Measurements from ENCODE around the gene NPTX1. TPM values are rescaled to one million over a fixed set of nuclear protein-coding genes. Genes with fewer than 3 reads are reported as not detected.
A peak's percentile ranks its signal among the peaks of the same experiment; 100 is the strongest.

NPTX1 gene
- total and polyA plus RNA-seq, 2 of the 13 experiments (the other 11 are each of a cell fraction or from before 2014, with no cell fraction given) = 0.01 TPM; not detected in 1

DNA sequence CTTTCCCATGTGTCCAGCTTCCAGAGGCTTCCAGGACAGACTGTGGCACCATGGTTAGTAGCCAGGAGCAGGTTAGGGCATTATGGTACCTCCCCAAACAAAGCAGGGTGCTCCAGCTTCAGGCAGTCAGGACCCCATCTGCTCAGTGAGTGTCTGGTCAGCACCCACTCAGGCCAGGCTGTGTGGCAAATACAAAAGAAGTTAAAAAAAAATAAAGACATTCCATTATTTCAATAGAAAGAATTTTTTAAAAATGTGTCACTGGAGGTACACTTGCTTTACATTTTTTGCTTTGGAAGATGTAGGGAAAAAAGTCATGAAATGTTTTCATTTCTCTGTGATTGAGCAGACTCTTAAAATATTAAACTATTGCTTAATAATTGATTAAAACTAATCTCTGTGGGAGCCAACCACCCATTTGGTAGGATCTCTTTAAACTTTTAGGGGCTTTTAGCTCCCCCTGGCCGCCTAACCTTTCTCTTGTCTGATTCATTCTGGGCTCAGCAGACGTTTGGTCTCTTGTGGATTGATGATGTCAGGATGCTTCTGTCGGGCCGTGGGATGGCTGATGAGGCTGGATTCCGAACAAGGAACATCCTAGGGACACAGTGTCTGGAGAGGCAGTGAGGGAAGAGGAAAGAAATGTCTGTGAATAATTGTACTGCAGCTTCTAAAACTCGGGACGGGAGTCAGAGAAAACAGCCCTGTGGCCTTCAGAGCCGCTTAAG lies 28.4 kb upstream of the NPTX1 start:
- no peaks in the 10 kb centered on the region for H3K9me3 ChIP-seq (ENCODE audit: low read length)
- H2AFZ ChIP-seq (ENCODE audit: low read length) = no peak overlapping the region
- WGBS (ENCODE audit: low lambda C conversion rate) = 7% methylated on average over 8 of the region's 8 CpGs
- H4K20me1 ChIP-seq (ENCODE audit: insufficient read depth, low read length) = no peaks in the 10 kb centered on the region
- in situ Hi-C loops (cut with HindIII; ENCODE audit: extremely low pct_ligation_motif_present, low pct_unique_long_range_greater_than_20kb) (loop anchor here (5.0 kb wide), 1 partner anchor 78 kb away; no protein-coding TSS in a partner anchor), intact Hi-C loops (cut with micrococcal nuclease; ENCODE audit: unreplicated experiment) (no loop called here)
- H3K4me3 ChIP-seq (replicated peaks in 1 of 3; ENCODE audit: insufficient read depth in 1 of 3, low read depth in 2 of 3, low read length in 3 of 3) = no peak overlapping the region
- peaks cover 10 to 66% of the 10 kb centered on the region in 2 experiments; a peak in 4 of 5 replicates for H3K27me3 ChIP-seq (ENCODE audit: control insufficient read depth in 1 of 2, insufficient read depth in 2 of 2, low read length in 2 of 2)
- no peak overlapping the region for H3K27ac ChIP-seq (ENCODE audit: extremely low read length, insufficient read depth, low read length)
- DNase-seq (ENCODE audit: low spot score) (no peak), FAIRE-seq (no peak), ATAC-seq (no peak)
- H3K79me2 ChIP-seq (ENCODE audit: insufficient read depth, low read length) = no peaks in the 10 kb centered on the region
- BruUV-seq (replicated peaks) = no TSS peak
- ChIA-PET POLR2A (no interaction called here), CTCF (ENCODE audit: low intra/inter-chr PET ratio, low total read pairs) (no interaction called here)
- H3K9ac ChIP-seq (ENCODE audit: insufficient read depth, low read depth, low read length) = no peak overlapping the region
- peak; percentile 4; the same call in 1 of the 2 replicates for TF ChIP-seq STAG1 (CRISPR knock-in tag; IDR thresholded peaks at IDR 0.05)
- no peak for TF ChIP-seq ZNF788 (CRISPR knock-in tag; IDR thresholded peaks at IDR 0.05; ENCODE audit: borderline replicate concordance)
- H3K4me1 ChIP-seq (ENCODE audit: insufficient read depth, low read length) = peaks cover 14% of the 10 kb centered on the region
- no peak overlapping the region for H3K4me2 ChIP-seq (ENCODE audit: low read depth, low read length)
- no peaks in the 10 kb centered on the region for H3K36me3 ChIP-seq (replicated peaks in 1 of 2; ENCODE audit: control insufficient read depth in 1 of 2, insufficient read depth in 2 of 2, low read length in 2 of 2)

DNA sequence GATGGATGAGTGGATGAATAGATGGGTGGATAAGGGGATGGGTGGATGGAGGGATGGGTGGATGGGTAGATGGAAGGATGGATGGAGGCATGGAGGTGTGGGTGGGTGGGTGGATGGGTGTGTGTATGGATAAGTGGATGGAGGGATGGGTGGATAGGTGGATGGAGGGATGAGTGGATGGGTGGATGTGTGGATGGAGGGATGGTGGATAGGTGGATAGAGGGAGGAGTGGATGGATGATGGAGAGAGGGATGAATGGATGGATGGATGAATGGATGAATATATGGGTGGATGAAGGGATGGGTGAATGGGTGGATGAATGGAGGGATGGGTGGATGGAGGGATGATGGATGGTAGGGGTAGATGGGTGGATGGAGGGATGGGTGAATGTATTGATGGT lies 27.5 kb upstream of the NPTX1 start:
- Histone ChIP-seq H3K9ac (ENCODE audit: insufficient read depth, low read depth, low read length) (no peak overlapping the region), H3K27me3 (ENCODE audit: control insufficient read depth in 1 of 2, insufficient read depth in 2 of 2, low read length in 2 of 2) (peaks cover 14 to 67% of the 10 kb centered on the region in 2 experiments; a peak in 4 of 5 replicates), H3K4me1 (ENCODE audit: insufficient read depth, low read length) (peaks cover 23% of the 10 kb centered on the region), H2AFZ (ENCODE audit: low read length) (no peak overlapping the region), H3K79me2 (ENCODE audit: insufficient read depth, low read length) (no peaks in the 10 kb centered on the region), H3K4me3 (replicated peaks in 1 of 3; ENCODE audit: insufficient read depth in 1 of 3, low read depth in 2 of 3, low read length in 3 of 3) (no peak overlapping the region), H3K27ac (ENCODE audit: extremely low read length, insufficient read depth, low read length) (no peak overlapping the region), H3K4me2 (ENCODE audit: low read depth, low read length) (no peak overlapping the region), H3K9me3 (ENCODE audit: low read length) (no peaks in the 10 kb centered on the region), H4K20me1 (ENCODE audit: insufficient read depth, low read length) (no peaks in the 10 kb centered on the region), H3K36me3 (replicated peaks in 1 of 2; ENCODE audit: control insufficient read depth in 1 of 2, insufficient read depth in 2 of 2, low read length in 2 of 2) (no peaks in the 10 kb centered on the region)
- ATAC-seq (no peak), FAIRE-seq (no peak), DNase-seq (ENCODE audit: low spot score) (no peak)
- TF ChIP-seq ZNF282 (IDR thresholded peaks at IDR 0.05; ENCODE audit: partially characterized antibody) (peak; percentile 33), FOXA1 (IDR thresholded peaks at IDR 0.05) (peak; percentile 20; the same call in 1 of the 2 replicates), FOXA1 (CRISPR knock-in tag; IDR thresholded peaks at IDR 0.05) (no peak)
- TF ChIP-seq, protein P1, sequence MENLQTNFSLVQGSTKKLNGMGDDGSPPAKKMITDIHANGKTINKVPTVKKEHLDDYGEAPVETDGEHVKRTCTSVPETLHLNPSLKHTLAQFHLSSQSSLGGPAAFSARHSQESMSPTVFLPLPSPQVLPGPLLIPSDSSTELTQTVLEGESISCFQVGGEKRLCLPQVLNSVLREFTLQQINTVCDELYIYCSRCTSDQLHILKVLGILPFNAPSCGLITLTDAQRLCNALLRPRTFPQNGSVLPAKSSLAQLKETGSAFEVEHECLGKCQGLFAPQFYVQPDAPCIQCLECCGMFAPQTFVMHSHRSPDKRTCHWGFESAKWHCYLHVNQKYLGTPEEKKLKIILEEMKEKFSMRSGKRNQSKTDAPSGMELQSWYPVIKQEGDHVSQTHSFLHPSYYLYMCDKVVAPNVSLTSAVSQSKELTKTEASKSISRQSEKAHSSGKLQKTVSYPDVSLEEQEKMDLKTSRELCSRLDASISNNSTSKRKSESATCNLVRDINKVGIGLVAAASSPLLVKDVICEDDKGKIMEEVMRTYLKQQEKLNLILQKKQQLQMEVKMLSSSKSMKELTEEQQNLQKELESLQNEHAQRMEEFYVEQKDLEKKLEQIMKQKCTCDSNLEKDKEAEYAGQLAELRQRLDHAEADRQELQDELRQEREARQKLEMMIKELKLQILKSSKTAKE (CRISPR knock-in tag; IDR thresholded peaks at IDR 0.05; ENCODE audit: borderline replicate concordance) = no peak
- no TSS peak for BruUV-seq (replicated peaks)
- intact Hi-C loops (cut with micrococcal nuclease; ENCODE audit: unreplicated experiment) = no loop called here
- ChIA-PET CTCF (ENCODE audit: low intra/inter-chr PET ratio, low total read pairs) (no interaction called here), POLR2A (no interaction called here)
- in situ Hi-C loops (cut with HindIII; ENCODE audit: extremely low pct_ligation_motif_present, low pct_unique_long_range_greater_than_20kb) = no loop called here
